Muscle layer of duodenum (tissue), 2 donors: ENCODE results near the gene ITGA1.
"Not testable (repeated sequence)": the region's sequence is repeated elsewhere in the genome, so short reads cannot be mapped to it uniquely, and the experiment has no call there.

Experiments used
- H3K27ac ChIP-seq: one replicate; pipeline ENCODE4 v1.7.0; 2013; ENCODE audit warnings: mild to moderate bottlenecking, low read length
- H3K27me3 ChIP-seq: one replicate; pipeline ENCODE4 v1.7.0; 2013; ENCODE audit warnings: low read depth, mild to moderate bottlenecking, control low read depth, low read length
- H3K36me3 ChIP-seq, 2 donors: one replicate each; pipeline ENCODE4 v1.7.0; 2013; ENCODE audit warnings: low read length in 2 of 2, control low read depth in 1 of 2, mild to moderate bottlenecking in 1 of 2; ENCODE audit not compliant: insufficient read depth in 2 of 2, control insufficient read depth in 1 of 2
- H3K4me1 ChIP-seq, 2 donors: one replicate each; pipeline ENCODE4 v1.7.0; 2013; ENCODE audit warnings: low read length in 2 of 2, mild to moderate bottlenecking in 2 of 2, control low read depth in 1 of 2, moderate library complexity in 1 of 2; ENCODE audit not compliant: insufficient read depth in 2 of 2, control insufficient read depth in 1 of 2
- H3K4me3 ChIP-seq, 2 donors: one replicate each; pipeline ENCODE4 v1.7.0; 2013; ENCODE audit warnings: low read length in 2 of 2, low read depth in 1 of 2, mild to moderate bottlenecking in 1 of 2
- H3K9me3 ChIP-seq, 2 donors: one replicate each; pipeline ENCODE4 v1.7.0; 2013; ENCODE audit warnings: low read length in 2 of 2, control low read depth in 1 of 2, mild to moderate bottlenecking in 1 of 2; ENCODE audit not compliant: control insufficient read depth in 1 of 2
- donor health status: healthy.

The ITGA1 gene

DNA sequence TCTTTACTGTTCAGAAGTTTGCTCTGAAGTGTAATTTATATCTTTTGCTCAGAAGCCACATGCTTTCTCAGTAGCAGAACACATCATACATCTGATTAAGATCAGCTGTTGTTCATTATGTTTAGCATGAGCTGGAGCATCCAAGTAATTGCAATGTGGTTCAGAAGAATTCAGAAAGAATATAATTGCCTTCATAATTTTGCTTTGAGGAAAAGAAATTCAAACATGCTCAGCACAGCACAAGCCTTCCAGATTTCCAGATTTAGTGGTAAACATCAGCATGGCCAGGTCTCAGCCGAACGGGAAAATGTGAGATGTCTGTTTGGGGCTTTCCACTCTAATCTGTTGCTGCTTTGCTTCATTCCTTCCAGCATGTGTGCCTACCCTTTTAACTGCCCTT lies 65.9 kb downstream of the ITGA1 start:
- peaks cover 3 to 5% of the 10 kb centered on the region in 2 donors for H3K36me3 ChIP-seq
- H3K4me3 ChIP-seq: no peak overlapping the region
- peak overlapping the region; percentile 75 for H3K27ac ChIP-seq
- peaks cover 0 to 12% of the 10 kb centered on the region in 2 donors for H3K4me1 ChIP-seq
- no peaks in the 10 kb centered on the region for H3K9me3 ChIP-seq
- H3K27me3 ChIP-seq: no peaks in the 10 kb centered on the region

- Histone ChIP-seq H3K9me3 (no peaks in the 10 kb centered on the region), H3K27me3 (no peaks in the 10 kb centered on the region), H3K4me1 (peaks cover 0 to 12% of the 10 kb centered on the region in 2 donors), H3K27ac (peak overlapping the region; percentile 75), H3K4me3 (no peak overlapping the region), H3K36me3 (peaks cover 3 to 5% of the 10 kb centered on the region in 2 donors)
These were observed 66.6 kb downstream of the ITGA1 start for GRCh38 chr5:52854301-52854700.

DNA sequence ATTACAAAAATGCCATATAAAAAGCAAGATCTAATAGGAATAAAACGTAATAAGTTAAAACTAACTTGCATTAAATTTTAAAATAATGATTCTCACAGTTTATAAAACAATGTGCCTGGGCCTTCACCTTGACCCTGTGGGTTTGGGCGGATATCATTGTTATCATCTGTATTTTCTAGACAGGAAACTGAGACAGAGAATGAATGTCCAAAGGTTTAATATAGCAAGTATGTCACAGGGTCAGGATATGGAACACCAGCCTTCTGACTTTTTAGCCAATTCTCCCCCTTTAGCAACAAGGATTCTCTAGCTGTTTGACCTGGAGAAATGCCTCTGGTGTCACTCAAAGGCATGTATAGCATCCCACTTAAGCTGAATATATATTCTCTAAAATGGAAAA lies 67.2 kb downstream of the ITGA1 start:
- H3K4me1 ChIP-seq: peaks cover 0 to 16% of the 10 kb centered on the region in 2 donors
- H3K9me3 ChIP-seq: no peaks in the 10 kb centered on the region
- no peaks in the 10 kb centered on the region for H3K27me3 ChIP-seq
- H3K27ac ChIP-seq: peak overlapping the region; percentile 4
- H3K36me3 ChIP-seq: peaks cover 3 to 5% of the 10 kb centered on the region in 2 donors
- H3K4me3 ChIP-seq: no peak overlapping the region

GRCh38 chr5:52856564-52856963 lies 68.8 kb downstream of the ITGA1 start:
- Histone ChIP-seq H3K27me3 (no peaks in the 10 kb centered on the region), H3K4me1 (peaks cover 0 to 16% of the 10 kb centered on the region in 2 donors), H3K36me3 (peaks cover 0 to 3% of the 10 kb centered on the region in 2 donors), H3K9me3 (no peaks in the 10 kb centered on the region), H3K27ac (peak overlapping the region; percentile 46), H3K4me3 (no peak overlapping the region)

DNA sequence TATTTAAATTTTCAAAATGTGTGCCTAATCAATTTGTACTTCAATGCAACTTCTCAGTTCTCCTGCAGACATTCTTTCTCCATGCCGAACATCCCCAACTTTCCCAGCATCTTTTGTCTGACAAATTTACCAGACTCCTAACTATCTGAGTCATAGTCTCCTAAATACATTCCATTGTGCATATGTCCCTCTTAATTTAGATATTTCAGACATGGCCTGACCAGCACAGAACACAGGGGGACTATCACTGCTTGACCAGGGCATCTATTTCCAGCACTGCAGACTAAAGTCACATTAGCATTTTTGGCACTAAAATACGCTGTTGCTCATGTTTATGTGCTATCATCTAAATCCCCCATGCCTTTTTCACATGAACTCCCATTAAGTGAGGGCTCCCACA lies 71.9 kb downstream of the ITGA1 start:
- Histone ChIP-seq H3K4me1 (peaks cover 6 to 12% of the 10 kb centered on the region in 2 donors), H3K9me3 (no peaks in the 10 kb centered on the region), H3K27me3 (no peaks in the 10 kb centered on the region), H3K36me3 (peaks cover 0 to 4% of the 10 kb centered on the region in 2 donors), H3K4me3 (no peak overlapping the region), H3K27ac (peak overlapping the region; percentile 76)

DNA sequence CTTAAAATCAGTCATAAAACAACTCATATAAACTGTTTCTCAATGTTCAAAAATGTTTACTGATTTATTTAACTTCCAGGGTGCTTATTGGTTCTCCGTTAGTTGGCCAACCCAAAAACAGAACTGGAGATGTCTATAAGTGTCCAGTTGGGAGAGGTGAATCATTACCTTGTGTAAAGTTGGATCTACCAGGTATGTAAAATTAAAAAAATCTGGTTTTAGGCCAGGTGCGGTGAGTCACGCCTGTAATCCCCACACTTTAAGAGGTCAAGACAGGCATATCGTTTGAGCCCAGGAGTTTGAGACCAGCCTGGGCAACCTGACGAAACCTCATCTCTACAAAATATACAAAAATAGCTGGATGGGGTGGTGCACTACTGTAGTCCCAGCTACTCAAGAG lies 73.7 kb downstream of the ITGA1 start:
- H3K4me1 ChIP-seq: peaks cover 6 to 12% of the 10 kb centered on the region in 2 donors
- peaks cover 0 to 4% of the 10 kb centered on the region in 2 donors for H3K36me3 ChIP-seq
- H3K4me3 ChIP-seq: no peak overlapping the region
- H3K27me3 ChIP-seq: no peaks in the 10 kb centered on the region
- H3K9me3 ChIP-seq: no peaks in the 10 kb centered on the region
- no peak overlapping the region for H3K27ac ChIP-seq

DNA sequence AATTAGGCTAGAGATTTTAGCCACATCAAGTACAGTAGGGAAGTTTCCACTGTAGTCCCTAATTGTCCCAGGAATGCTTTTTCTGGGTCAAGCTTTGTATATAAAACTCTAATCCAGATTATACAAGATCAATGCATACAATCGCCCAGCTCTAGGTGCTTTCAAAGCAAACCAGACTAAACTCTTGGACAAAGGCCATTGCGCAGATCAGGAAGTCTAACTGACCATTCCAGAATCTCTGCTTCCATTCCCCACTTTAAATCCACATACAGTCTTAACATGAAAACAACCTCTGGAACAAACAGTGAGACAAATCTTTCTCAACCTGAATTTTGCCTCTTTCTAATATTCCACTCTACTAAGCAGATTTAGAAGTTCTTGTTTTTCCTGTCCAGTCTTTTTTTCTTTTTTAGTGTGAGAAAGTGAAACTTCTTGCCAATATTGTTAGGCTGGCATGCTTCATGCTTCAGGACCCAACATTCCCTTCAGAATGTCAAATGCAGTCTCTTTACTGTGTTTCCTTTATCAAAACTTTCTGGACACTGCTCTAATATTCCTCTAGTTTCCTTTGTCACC lies 76.1 kb downstream of the ITGA1 start:
- Histone ChIP-seq H3K27me3 (no peaks in the 10 kb centered on the region), H3K4me3 (peak overlapping the region; percentile 2 to 12), H3K36me3 (peaks cover 4 to 9% of the 10 kb centered on the region in 2 donors), H3K9me3 (no peaks in the 10 kb centered on the region), H3K4me1 (peaks cover 6 to 25% of the 10 kb centered on the region in 2 donors), H3K27ac (peak overlapping the region; percentile 81)

GRCh38 chr5:52864371-52864770 lies 76.7 kb downstream of the ITGA1 start:
- Histone ChIP-seq H3K36me3 (peaks cover 5 to 11% of the 10 kb centered on the region in 2 donors), H3K9me3 (no peaks in the 10 kb centered on the region), H3K27me3 (no peaks in the 10 kb centered on the region), H3K27ac (peak overlapping the region; percentile 81), H3K4me3 (peak overlapping the region in 1 of 2 donors; percentile 12), H3K4me1 (peaks cover 6 to 27% of the 10 kb centered on the region in 2 donors)

DNA sequence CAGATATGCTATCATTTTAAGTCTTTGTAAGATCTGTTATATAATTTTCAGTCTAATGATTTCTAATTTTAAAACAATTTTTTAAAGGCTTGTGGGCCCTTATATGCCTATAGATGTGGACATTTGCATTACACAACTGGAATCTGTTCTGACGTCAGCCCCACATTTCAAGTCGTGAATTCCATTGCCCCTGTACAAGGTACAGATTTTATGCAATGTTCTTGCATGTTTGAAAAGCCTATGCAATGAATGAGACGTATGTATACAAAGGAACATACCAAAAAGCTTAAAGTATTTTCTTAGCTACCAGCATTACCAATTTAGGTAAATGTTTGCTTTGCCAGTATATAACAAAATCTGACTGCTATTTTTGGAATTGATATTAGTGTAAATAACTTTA lies 77.2 kb downstream of the ITGA1 start:
- no peaks in the 10 kb centered on the region for H3K27me3 ChIP-seq
- H3K36me3 ChIP-seq: peaks cover 5 to 11% of the 10 kb centered on the region in 2 donors
- H3K9me3 ChIP-seq: no peaks in the 10 kb centered on the region
- peaks cover 6 to 25% of the 10 kb centered on the region in 2 donors for H3K4me1 ChIP-seq
- H3K4me3 ChIP-seq: no peak overlapping the region
- H3K27ac ChIP-seq: peak overlapping the region; percentile 81

GRCh38 chr5:52865991-52866390 lies 78.3 kb downstream of the ITGA1 start:
- peak overlapping the region; percentile 81 for H3K27ac ChIP-seq
- H3K27me3 ChIP-seq, H3K4me3 ChIP-seq, H3K9me3 ChIP-seq: not testable (repeated sequence)
- peaks cover 6 to 26% of the 10 kb centered on the region in 2 donors for H3K4me1 ChIP-seq
- H3K36me3 ChIP-seq: peaks cover 5 to 11% of the 10 kb centered on the region in 2 donors

DNA sequence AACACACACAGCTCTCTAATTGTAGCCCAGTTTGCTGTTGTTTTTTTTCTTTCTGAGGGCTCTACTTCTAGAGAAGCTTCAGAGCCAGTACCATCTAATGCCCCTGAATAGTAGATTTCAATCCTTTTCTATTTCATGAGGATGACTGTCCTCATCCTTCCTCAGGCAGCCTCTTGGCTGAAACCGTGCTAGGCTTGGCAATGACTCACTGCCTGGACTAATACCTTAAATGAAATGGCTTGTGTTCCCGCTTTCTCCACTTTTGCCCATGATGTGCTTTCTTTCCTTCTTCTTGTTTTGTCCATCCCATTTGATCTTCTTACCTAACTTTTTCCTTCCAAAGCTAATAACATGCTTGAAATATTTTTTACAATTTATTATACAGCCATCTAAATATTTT lies 80.1 kb downstream of the ITGA1 start:
- Histone ChIP-seq H3K9me3 (no peaks in the 10 kb centered on the region), H3K27me3 (no peaks in the 10 kb centered on the region), H3K36me3 (peaks cover 5 to 10% of the 10 kb centered on the region in 2 donors), H3K4me1 (peaks cover 6 to 26% of the 10 kb centered on the region in 2 donors), H3K4me3 (no peak overlapping the region), H3K27ac (no peak overlapping the region)

- Histone ChIP-seq H3K27ac (no peak overlapping the region), H3K4me3 (no peak overlapping the region), H3K36me3 (peaks cover 5 to 7% of the 10 kb centered on the region in 2 donors), H3K4me1 (peaks cover 6 to 26% of the 10 kb centered on the region in 2 donors), H3K27me3 (no peaks in the 10 kb centered on the region), H3K9me3 (no peaks in the 10 kb centered on the region)
These were observed 80.7 kb downstream of the ITGA1 start for GRCh38 chr5:52868417-52868816.
